ENCODE measurements around the gene ANKLE2. TPM values are rescaled to one million over a fixed set of nuclear protein-coding genes. Genes with fewer than 3 reads are reported as not detected.

Gene ANKLE2
- total RNA-seq, 2 donors from 2014 or later, result 23.8 to 24.2 TPM

- Histone ChIP-seq H3K27ac (no peak overlapping the region), H3K9me3 (no peaks in the 10 kb centered on the region), H3K27me3 (no peaks in the 10 kb centered on the region), H3K4me1 (peaks cover 0 to 3% of the 10 kb centered on the region in 2 donors), H3K36me3 (peaks cover 84% of the 10 kb centered on the region), H3K4me3 (no peak overlapping the region)
- no peak for DNase-seq (ENCODE audit: low spot score)
- TF ChIP-seq CTCF (IDR thresholded peaks at IDR 0.05), result no peak
Observed at GRCh38 chr12:132723764-132724140, 37.9 kb downstream of the ANKLE2 start.

GRCh38 chr12:132723015-132723763 lies 38.4 kb downstream of the ANKLE2 start:
- Histone ChIP-seq H3K9me3 (no peaks in the 10 kb centered on the region), H3K27me3 (no peaks in the 10 kb centered on the region), H3K36me3 (peaks cover 80% of the 10 kb centered on the region), H3K27ac (peak overlapping the region in 1 of 2 donors; percentile 26), H3K4me3 (no peak overlapping the region), H3K4me1 (peaks cover 0 to 3% of the 10 kb centered on the region in 2 donors)
- DNase-seq (ENCODE audit: low spot score), result no peak
- no peak for TF ChIP-seq CTCF (IDR thresholded peaks at IDR 0.05)

GRCh38 chr12:132720606-132721345 lies 40.9 kb downstream of the ANKLE2 start:
- Histone ChIP-seq H3K27ac (no peak overlapping the region), H3K27me3 (no peaks in the 10 kb centered on the region), H3K9me3 (no peaks in the 10 kb centered on the region), H3K4me3 (no peak overlapping the region), H3K36me3 (peaks cover 75% of the 10 kb centered on the region), H3K4me1 (peaks cover 0 to 3% of the 10 kb centered on the region in 2 donors)
- no peak for DNase-seq (ENCODE audit: low spot score)
- no peak for TF ChIP-seq CTCF (IDR thresholded peaks at IDR 0.05)

GRCh38 chr12:132719954-132720324 lies 41.7 kb downstream of the ANKLE2 start:
- Histone ChIP-seq H3K36me3 (peaks cover 68% of the 10 kb centered on the region), H3K27me3 (no peaks in the 10 kb centered on the region), H3K9me3 (no peaks in the 10 kb centered on the region), H3K27ac (no peak overlapping the region), H3K4me1 (peaks cover 0 to 3% of the 10 kb centered on the region in 2 donors), H3K4me3 (no peak overlapping the region)
- no peak for TF ChIP-seq CTCF (IDR thresholded peaks at IDR 0.05)
- DNase-seq (ENCODE audit: low spot score), result no peak

GRCh38 chr12:132719141-132719953 lies 42.3 kb downstream of the ANKLE2 start:
- Histone ChIP-seq H3K36me3 (peaks cover 67% of the 10 kb centered on the region), H3K4me3 (no peak overlapping the region), H3K27ac (no peak overlapping the region), H3K27me3 (no peaks in the 10 kb centered on the region), H3K9me3 (no peaks in the 10 kb centered on the region), H3K4me1 (peaks cover 0 to 3% of the 10 kb centered on the region in 2 donors)
- TF ChIP-seq CTCF (IDR thresholded peaks at IDR 0.05), result no peak
- DNase-seq (ENCODE audit: low spot score), result no peak
